ENCODE results near the gene TRIM6. TPM values are rescaled to one million over a fixed set of nuclear protein-coding genes. Genes with fewer than 3 reads are reported as not detected.
"Not testable (repeated sequence)": the region's sequence is repeated elsewhere in the genome, so short reads cannot be mapped to it uniquely, and the experiment has no call there.

The TRIM6 gene
- total RNA-seq, 2 donors from 2014 or later, result 1.1 to 1.2 TPM

- intact Hi-C loops (cut with DNase I), result no loop called here
- ATAC-seq (no peak), DNase-seq (no peak)
Measured at GRCh38 chr11:5646139-5646538, 49.7 kb downstream of the TRIM6 start.

- DNase-seq (no peak), ATAC-seq (no peak)
- intact Hi-C loops (cut with DNase I), result no loop called here
Measured at GRCh38 chr11:5655474-5655873, 59.0 kb downstream of the TRIM6 start.

GRCh38 chr11:5656956-5657355, 60.5 kb downstream of the TRIM6 start:
- intact Hi-C loops (cut with DNase I); ATAC-seq: not testable (repeated sequence)

GRCh38 chr11:5658318-5658717, 61.9 kb downstream of the TRIM6 start:
- intact Hi-C loops (cut with DNase I), result no loop called here
- no peak for ATAC-seq

More at GRCh38 chr11:5656956-5657355, 60.5 kb downstream of the TRIM6 start:
- not testable (repeated sequence) for DNase-seq

More at GRCh38 chr11:5658318-5658717, 61.9 kb downstream of the TRIM6 start:
- DNase-seq, result no peak

Other genes with a start within 250 kb of the TRIM6 start
- not detected for gene OR51B6, start 245.1 kb upstream of the TRIM6 start, total RNA-seq
- not detected for gene OR51M1, start 212.8 kb upstream of the TRIM6 start, total RNA-seq
- not detected for gene OR51Q1, start 174.5 kb upstream of the TRIM6 start, total RNA-seq
- not detected for gene OR51I1, start 155.1 kb upstream of the TRIM6 start, total RNA-seq
- not detected for gene OR51I2, start 147.3 kb upstream of the TRIM6 start, total RNA-seq
- gene OR52D1, start 108.0 kb upstream of the TRIM6 start, total RNA-seq, result not detected
- under 1 TPM; 0.13 to 0.15 TPM for gene UBQLN3, start 86.7 kb upstream of the TRIM6 start, total RNA-seq
- under 1 TPM; 0.12 to 0.16 TPM for gene UBQLNL, start 79.9 kb upstream of the TRIM6 start, total RNA-seq
- gene OR52H1, start 48.1 kb upstream of the TRIM6 start, total RNA-seq, result not detected
- not detected for gene OR52B6, start 15.8 kb upstream of the TRIM6 start, total RNA-seq
- gene TRIM34, start 28.4 kb downstream of the TRIM6 start, total RNA-seq, result 1 to 10 TPM; 2.3 to 3.4 TPM
- 10 to 100 TPM; 14.2 to 14.8 TPM for gene TRIM5, start 88.4 kb downstream of the TRIM6 start, total RNA-seq
- gene TRIM22, start 93.2 kb downstream of the TRIM6 start, total RNA-seq, result 10 to 100 TPM; 29.6 to 33.7 TPM
- not detected for gene OR56B1, start 139.8 kb downstream of the TRIM6 start, total RNA-seq
- gene OR52N4, start 157.6 kb downstream of the TRIM6 start, total RNA-seq, result not detected
- gene OR52N5, start 186.7 kb downstream of the TRIM6 start, total RNA-seq, result not detected
- not detected for gene OR52N1, start 194.6 kb downstream of the TRIM6 start, total RNA-seq
- gene OR52N2, start 212.3 kb downstream of the TRIM6 start, total RNA-seq, result not detected
- gene OR52E6, start 245.3 kb downstream of the TRIM6 start, total RNA-seq, result not detected